Activated CD8-positive, alpha-beta memory T cell treated with anti-CD3 and anti-CD28 coated beads, Interleukin-2, amount 50 U/mL, for 4 hours (primary cell): ENCODE data around the gene PCDH18.
"Not testable (repeated sequence)": the region's sequence is repeated elsewhere in the genome, so short reads cannot be mapped to it uniquely, and the experiment has no call there.

ENCODE experiments used
- DNase-seq: peaks from one replicate; pipeline ENCODE4 v3.0.0-alpha.2; 2020

PCDH18 gene

GRCh38 chr4:137530176-137530575, 2.1 kb downstream of the PCDH18 start:
- DNase-seq = no peak

GRCh38 chr4:137529432-137529831, 2.9 kb downstream of the PCDH18 start:
- DNase-seq = no peak

GRCh38 chr4:137528673-137529072, 3.6 kb downstream of the PCDH18 start:
- DNase-seq = no peak

GRCh38 chr4:137526681-137527080, 5.6 kb downstream of the PCDH18 start:
- no peak for DNase-seq

GRCh38 chr4:137524725-137525369, 7.4 kb downstream of the PCDH18 start:
- no peak for DNase-seq

GRCh38 chr4:137523329-137523728, 9.0 kb downstream of the PCDH18 start:
- DNase-seq = no peak

GRCh38 chr4:137521053-137521452, 11.2 kb downstream of the PCDH18 start:
- DNase-seq = no peak

GRCh38 chr4:137519406-137519805, 12.9 kb downstream of the PCDH18 start:
- DNase-seq = no peak

GRCh38 chr4:137517323-137517722, 15.0 kb downstream of the PCDH18 start:
- DNase-seq = not testable (repeated sequence)

GRCh38 chr4:137514406-137515111, 17.7 kb downstream of the PCDH18 start:
- no peak for DNase-seq

GRCh38 chr4:137510557-137511265, 21.6 kb downstream of the PCDH18 start:
- no peak for DNase-seq

- DNase-seq = no peak
These were observed 22.4 kb downstream of the PCDH18 start for GRCh38 chr4:137509855-137510282.

GRCh38 chr4:137502339-137503129, 29.8 kb downstream of the PCDH18 start:
- no peak for DNase-seq

GRCh38 chr4:137496267-137496666, 36.0 kb downstream of the PCDH18 start:
- not testable (repeated sequence) for DNase-seq

GRCh38 chr4:137495578-137495977, 36.7 kb downstream of the PCDH18 start:
- DNase-seq = no peak

GRCh38 chr4:137483313-137483959, 48.9 kb downstream of the PCDH18 start:
- not testable (repeated sequence) for DNase-seq

GRCh38 chr4:137479657-137480056, 52.6 kb downstream of the PCDH18 start:
- DNase-seq = not testable (repeated sequence)

- no peak for DNase-seq
These were observed 55.9 kb downstream of the PCDH18 start for GRCh38 chr4:137476345-137476744.

- DNase-seq = no peak
These were observed 57.5 kb downstream of the PCDH18 start for GRCh38 chr4:137474711-137475301.

GRCh38 chr4:137471895-137472294, 60.4 kb downstream of the PCDH18 start:
- DNase-seq = no peak

- DNase-seq = no peak
These were observed 60.8 kb downstream of the PCDH18 start for GRCh38 chr4:137471461-137471860.

- no peak for DNase-seq
These were observed 61.5 kb downstream of the PCDH18 start for GRCh38 chr4:137470806-137471205.
